ENCODE data around the gene CFAP99.
"Not testable (repeated sequence)": the region's sequence is repeated elsewhere in the genome, so short reads cannot be mapped to it uniquely, and the experiment has no call there.

The CFAP99 gene

GRCh38 chr4:2428496-2429213 is 9.9 kb downstream of the CFAP99 start:
- DNase-seq (ENCODE audit: low read depth in 2 of 2): no peak

DNA sequence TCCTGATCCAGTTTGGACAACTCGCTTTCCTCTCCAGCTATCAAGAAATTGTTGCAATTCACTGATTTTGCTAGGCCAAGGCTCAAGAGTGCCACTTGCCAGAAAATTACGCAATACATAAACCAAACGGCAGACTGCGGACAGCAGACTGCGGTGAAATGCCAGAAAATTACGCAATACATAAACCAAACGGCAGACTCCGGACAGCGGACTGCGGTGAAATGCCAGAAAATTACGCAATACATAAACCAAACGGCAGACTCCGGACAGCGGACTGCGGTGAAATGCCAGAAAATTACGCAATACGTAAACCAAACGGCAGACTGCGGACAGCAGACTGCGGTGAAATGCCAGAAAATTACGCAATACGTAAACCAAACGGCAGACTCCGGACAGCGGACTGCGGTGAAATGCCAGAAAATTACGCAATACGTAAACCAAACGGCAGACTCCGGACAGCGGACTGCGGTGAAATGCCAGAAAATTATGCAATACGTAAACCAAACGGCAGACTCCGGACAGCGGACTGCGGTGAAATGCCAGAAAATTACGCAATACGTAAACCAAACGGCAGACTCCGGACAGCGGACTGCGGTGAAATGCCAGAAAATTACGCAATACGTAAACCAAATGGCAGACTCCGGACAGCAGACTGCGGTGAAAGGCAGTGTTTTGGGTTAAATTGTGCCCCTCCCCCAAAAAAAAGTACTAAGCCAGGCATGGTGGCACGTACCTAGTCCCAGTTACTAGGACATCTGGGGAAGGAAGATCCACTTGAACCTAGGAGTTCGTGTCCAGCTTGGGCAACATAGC is 11.4 kb downstream of the CFAP99 start:
- not testable (repeated sequence) for DNase-seq (ENCODE audit: low read depth in 2 of 2)

- no peak for DNase-seq (ENCODE audit: low read depth in 2 of 2)
Observed at GRCh38 chr4:2432004-2432403, 13.2 kb downstream of the CFAP99 start.

- DNase-seq (ENCODE audit: low read depth in 2 of 2): no peak
Observed at GRCh38 chr4:2432991-2433530, 14.3 kb downstream of the CFAP99 start.

DNA sequence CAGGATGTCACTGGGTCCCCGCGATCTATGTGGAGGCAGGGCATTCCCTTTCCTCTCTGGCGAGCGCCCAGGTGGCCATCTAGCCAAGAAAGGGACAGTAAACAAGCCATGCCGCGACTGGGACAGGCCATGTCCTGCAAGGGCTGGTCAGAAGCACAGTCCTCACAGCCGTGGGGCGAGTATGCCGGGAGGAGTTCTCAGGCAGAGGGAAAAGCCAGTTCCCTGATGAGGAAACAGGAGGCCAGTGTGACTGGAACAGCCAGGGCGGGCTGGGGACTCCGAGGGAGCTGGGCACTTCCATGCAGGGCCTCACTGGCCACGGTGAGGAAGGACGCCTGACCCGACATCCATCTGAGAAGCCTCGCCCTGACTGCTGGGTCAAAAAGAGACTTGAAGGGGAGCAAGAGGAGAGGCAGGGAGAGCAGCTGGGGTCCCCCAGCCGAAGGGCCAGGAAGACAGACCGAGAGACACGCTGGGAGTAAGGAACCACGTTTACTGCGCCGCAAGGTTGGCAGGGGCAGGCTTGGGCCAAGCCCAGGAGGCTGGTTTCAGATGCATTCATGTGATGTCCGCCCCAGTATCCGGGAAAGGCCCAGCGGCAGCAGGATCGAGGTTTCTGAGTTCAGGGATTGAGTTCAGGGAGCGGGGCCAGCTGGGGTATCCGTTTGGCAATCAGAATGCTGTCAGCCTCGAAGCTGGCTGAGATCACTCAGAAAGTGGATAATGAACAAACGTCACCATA is 15.0 kb downstream of the CFAP99 start:
- no peak for DNase-seq (ENCODE audit: low read depth in 2 of 2)

GRCh38 chr4:2434420-2434819 is 15.7 kb downstream of the CFAP99 start:
- no peak for DNase-seq (ENCODE audit: low read depth in 2 of 2)

DNA sequence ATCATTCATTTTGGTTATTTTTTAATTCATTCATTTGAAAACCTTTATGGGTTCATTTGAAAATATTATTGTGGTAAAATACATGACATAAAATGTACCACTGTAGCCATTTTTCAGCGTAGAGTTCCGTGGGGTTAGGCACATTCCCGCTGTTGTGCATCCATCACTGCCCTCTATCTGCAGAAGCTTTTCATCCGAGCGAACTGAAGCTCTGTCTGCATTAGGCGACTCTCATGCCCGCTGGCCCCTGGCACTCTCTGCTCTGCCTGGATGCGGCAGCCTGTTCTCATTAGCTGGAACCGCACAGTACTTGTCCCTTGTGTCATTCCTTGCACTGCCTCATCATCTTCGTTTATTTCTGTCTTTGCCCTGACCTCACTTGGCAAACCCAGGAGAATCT is 17.5 kb downstream of the CFAP99 start:
- DNase-seq (ENCODE audit: low read depth in 2 of 2): no peak

DNA sequence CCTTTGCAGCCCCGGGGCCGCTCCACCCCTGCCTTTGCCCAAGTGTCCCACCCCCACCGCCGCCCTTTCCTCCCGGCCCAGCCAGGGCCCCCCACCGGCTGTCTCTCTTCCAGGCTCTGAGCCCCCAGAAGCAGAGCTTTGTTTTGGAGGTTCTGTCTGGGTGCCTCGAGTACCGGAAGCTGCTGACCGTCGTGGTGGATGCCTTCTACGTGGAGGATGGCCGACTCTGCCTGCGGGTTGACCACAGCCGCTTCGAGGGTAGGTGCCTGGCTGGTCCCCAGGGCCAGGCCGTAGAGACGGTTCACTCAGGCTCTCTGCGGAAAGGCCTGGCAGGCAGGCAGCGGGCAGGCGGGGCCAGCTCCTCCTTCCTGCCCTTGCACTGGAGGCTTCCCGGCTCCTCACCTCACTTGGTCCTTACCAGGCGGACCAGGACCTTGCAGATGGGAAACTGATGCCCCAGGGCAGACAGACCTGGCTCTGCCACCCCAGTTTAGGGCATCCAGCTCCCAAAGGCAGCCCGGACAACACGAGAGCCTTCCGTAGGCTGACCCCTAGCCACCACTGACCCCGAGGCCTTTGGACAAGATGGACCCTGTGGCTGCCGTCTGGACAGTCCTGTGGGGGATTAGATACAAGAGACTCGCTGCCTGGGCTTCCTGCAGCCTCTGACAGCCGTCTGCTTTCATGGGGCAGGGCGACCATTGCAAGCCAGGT is 18.2 kb downstream of the CFAP99 start:
- no peak for DNase-seq (ENCODE audit: low read depth in 2 of 2)

DNA sequence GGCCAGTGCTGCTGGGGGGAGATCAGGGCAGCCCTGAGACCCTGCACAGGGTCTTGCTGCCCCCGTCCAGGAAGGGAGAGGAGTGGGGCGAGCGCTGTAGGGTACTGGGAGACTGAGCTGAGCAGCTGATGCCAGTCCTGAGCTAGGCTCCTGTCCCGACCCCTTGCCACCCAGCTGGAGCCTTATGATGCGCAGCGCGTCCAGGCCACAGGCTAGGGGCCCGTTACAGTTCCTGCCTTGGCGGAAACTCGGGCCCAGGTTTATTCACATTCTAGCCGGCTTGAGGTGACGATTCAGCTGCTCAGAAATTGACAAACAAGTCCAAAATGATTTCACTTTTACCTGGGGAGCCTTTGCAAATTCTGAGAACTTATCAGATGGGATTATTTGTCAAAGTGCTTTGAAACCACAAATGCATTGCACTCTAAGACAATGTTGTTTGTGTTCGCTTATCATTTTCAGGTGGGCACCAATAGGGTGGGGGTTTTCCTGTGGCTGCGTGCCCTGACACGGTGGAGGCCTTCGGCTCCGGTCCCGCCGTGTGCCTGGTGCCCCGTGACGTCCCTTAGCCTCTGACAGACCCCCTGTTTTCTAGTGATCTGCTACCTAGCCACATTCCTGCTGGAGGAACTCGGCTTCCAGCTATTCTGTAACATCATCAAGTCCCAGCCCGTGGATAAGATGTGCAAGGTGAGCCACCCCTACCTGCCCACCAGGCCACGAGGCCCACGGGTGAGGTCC is 18.9 kb downstream of the CFAP99 start:
- DNase-seq (ENCODE audit: low read depth in 2 of 2): no peak

GRCh38 chr4:2438822-2439718 is 20.3 kb downstream of the CFAP99 start:
- no peak for DNase-seq (ENCODE audit: low read depth in 2 of 2)

- peak; percentile 31 to 41 for DNase-seq (ENCODE audit: low read depth in 2 of 2)
Observed at GRCh38 chr4:2441393-2442174, 22.8 kb downstream of the CFAP99 start.

- DNase-seq (ENCODE audit: low read depth in 2 of 2): no peak
Observed at GRCh38 chr4:2442175-2442993, 23.6 kb downstream of the CFAP99 start.

DNA sequence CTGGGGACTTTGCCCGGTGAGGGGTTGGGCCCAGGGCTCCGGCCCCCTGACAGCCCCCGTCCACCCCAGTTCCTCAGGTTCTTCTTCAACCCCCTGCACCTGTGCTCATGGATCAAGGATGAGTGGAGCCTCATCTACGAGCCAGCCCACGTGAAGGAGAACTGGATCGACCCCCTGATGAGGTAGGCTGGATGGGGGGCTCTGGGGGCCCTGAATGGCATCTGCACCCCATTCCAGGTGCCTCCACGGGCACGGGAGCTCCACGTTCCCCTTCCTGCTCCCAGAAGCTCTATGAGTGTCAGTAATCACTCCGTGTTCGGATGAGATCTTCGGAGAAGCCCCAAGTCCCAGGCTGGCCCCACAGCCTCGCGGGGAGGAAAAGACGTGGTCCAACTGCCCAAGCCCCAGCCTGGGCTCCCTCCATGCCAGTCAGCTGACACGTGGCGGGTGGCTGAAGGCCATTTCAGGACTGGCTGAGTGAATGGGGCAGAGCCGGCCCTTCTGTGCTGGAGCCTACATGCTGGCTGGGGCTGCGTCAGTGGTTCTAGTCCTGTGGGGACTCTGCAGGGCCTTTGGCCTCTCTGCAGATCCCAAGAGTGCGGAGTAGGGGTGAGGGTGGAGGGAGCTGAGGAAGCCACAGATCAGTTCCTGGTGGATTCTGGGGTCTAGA is 24.4 kb downstream of the CFAP99 start:
- no peak for DNase-seq (ENCODE audit: low read depth in 2 of 2)

DNA sequence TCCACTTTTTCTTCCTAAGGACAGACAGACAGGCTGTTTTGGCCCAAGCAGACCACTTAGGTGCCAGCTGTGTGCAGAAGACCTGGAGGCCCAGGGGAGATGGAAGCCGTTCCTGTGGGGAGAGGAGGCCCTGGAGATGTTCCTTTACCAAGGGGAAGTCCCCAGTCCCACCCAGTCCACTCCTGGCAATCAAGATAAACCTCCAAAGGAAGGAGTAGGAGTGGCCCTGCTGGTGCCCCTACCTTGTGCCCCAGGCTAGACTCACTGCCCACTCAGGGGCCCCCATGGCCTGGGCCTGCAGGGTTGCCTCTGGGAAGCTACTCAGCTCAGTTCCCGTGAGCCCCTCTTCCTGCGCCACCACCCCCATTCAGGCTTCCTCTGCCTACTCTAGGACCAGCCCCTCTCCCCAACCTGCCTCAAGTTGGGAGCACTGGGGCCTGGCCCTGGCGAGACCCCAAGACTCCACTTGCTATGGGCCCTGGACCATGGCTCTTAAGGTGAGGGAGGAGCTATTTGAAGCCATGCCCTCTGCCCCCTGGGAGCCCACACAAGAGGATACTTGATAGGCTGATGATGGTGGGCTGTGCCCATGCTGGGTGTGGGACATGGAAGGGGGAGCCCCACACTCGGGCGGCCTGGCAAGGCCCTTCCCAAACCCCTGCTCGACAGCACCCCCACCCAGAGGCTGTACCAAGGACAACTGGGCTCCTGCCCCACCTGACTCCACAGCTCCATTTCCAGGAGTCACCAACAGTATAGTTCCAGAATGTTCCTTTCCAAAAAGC is 25.4 kb downstream of the CFAP99 start:
- DNase-seq (ENCODE audit: low read depth in 2 of 2): no peak

DNA sequence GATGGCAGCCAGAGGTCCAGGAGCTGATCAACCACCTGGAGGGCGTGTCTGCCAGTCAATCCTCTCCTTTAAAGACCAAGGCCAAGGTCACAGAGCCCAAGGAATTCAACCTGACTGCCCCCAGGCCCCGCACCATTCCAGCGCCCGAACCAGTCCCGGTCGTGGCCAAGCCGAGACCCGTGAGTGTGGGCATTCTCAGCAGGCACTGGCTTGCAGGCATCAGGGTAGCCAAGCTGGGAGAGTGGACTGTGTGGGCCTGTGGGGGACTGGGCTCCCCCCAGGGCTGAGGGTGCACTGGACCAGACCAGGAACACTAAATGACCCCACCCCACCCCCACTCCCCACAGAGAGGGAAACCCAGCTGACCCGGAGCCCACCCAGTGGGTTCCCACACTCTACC is 26.4 kb downstream of the CFAP99 start:
- no peak for DNase-seq (ENCODE audit: low read depth in 2 of 2)

DNA sequence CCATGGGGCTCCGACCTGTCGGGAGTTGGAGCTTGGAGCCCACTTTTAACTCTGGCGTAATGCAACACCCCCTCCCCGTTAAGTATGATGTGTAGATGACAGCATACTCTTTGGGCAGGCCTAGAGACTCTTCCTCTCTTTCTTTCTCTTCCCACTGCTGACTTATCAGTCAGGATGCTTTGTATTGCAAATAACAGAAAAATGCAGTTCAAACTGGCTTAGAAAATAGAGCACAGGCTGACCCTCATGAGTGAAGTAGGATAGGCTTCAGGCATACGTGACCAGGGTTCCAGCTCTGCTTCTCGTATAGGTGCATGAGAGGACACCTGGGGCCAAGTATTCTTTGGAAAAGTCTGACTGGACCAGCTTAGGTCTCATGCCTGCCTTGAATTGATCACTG is 26.8 kb downstream of the CFAP99 start:
- DNase-seq (ENCODE audit: low read depth in 2 of 2): no peak

Data from stimulated activated CD4-positive, alpha-beta T cell treated with anti-CD3 and anti-CD28 coated beads, Interleukin-1b, Interleukin-23, amount 100 ng/mL, for 1 hour (primary cell).